Sigmoid colon (tissue), 7 donors: ENCODE data around the gene SAYSD1. TPM values are rescaled to one million over a fixed set of nuclear protein-coding genes. Genes with fewer than 3 reads are reported as not detected.
A peak's percentile ranks its signal among the peaks of the same experiment; 100 is the strongest.

Experiments
- DNase-seq: peaks from one replicate; pipeline ENCODE4 v3.0.0-alpha.2; 2019
- H3K27ac ChIP-seq, 4 donors: fragments of 200-600 bp; sonication (generic); one replicate each; pipeline ENCODE4 v1.5.1; 2016 to 2019; ENCODE audit warnings: mild to moderate bottlenecking in 1 of 4
- H3K27me3 ChIP-seq, 3 donors: fragments of 200-600 bp; sonication (generic); one replicate each; pipeline ENCODE4 v1.5.1; 2019; ENCODE audit warnings: mild to moderate bottlenecking in 1 of 3
- H3K36me3 ChIP-seq, 4 donors: fragments of 200-600 bp; sonication (generic); one replicate each; pipeline ENCODE4 v1.5.1; 2016 to 2019
- H3K4me1 ChIP-seq, 4 donors: fragments of 200-600 bp; sonication (generic); one replicate each; pipeline ENCODE4 v1.5.1; 2017 to 2019
- H3K4me3 ChIP-seq, 4 donors: fragments of 200-600 bp; sonication (generic); one replicate each; pipeline ENCODE4 v1.5.1; 2017 to 2019; ENCODE audit warnings: mild to moderate bottlenecking in 2 of 4, moderate library complexity in 1 of 4
- H3K9me3 ChIP-seq, 4 donors: fragments of 200-600 bp in 3 of 4; sonication (generic) in 3 of 4; one replicate each; pipeline versions ENCODE4 v1.5.1 to v1.6.1; 2013 to 2019
- EP300 ChIP-seq, 4 donors: sonication (generic); formaldehyde crosslinking; IDR thresholded peaks; one replicate each; pipeline ENCODE4 v1.6.1; 2017; ENCODE audit warnings: antibody characterized with exemption in 4 of 4
- POLR2A ChIP-seq, 2 donors: fragments of 450-650 bp; IDR thresholded peaks; one replicate each; pipeline ENCODE4 v1.6.1; 2016; ENCODE audit warnings: antibody characterized with exemption in 2 of 2, mild to moderate bottlenecking in 2 of 2, moderate library complexity in 2 of 2
- POLR2AphosphoS5 ChIP-seq, 4 donors: sonication (generic); formaldehyde crosslinking; IDR thresholded peaks; one replicate each; pipeline ENCODE4 v1.6.1; 2017; ENCODE audit warnings: antibody characterized with exemption in 4 of 4
- WGBS, 2 donors: extraction: QIAGEN DNeasy Blood & Tissue Kit; methylation state at CpG; one replicate each; pipeline ENCODE4 v1.1.7; 2013; 5-methylcytosine and 5-hydroxymethylcytosine counted together
- intact Hi-C: fragments of 100-400 bp; cut with DNase I; formaldehyde crosslinking; loops from one replicate; pipeline ENCODE4 v1.15.1; 2023
- polyA plus RNA-seq, 3 donors: library from polyadenylated mRNA; stranded (reverse); fragments of 200-250 nt; gene quantifications; one replicate each; pipeline ENCODE4 v1.2.3, GENCODE V29; 2013
- total RNA-seq, 4 donors: library from RNA; depleted of rRNA; stranded (reverse); fragments of >200 nt; gene quantifications; one replicate each; pipeline ENCODE4 v1.1.0, GENCODE V29; 2016
- TF ChIP-seq, protein P1 (sequence below), 4 experiments: fragments of 450-650 bp in 3 of 4; fragments of 200-600 bp in 1 of 4; IDR thresholded peaks; one replicate each; pipeline ENCODE4 v1.5.1; 2016 to 2019; ENCODE audit warnings: antibody characterized with exemption in 4 of 4, mild to moderate bottlenecking in 3 of 4, moderate library complexity in 2 of 4
- donor health status: healthy with polysubstance abuse.
- donor health status: Bipolar disorder and iron deficiency.
- donor health status: healthy.

Gene SAYSD1
- total and polyA plus RNA-seq, 7 donors: 8.8 to 20.8 (median 15.0) TPM

- Histone ChIP-seq H3K9me3 (no peaks in the 10 kb centered on the region), H3K36me3 (peaks cover 0 to 43% (median 16%) of the 10 kb centered on the region in 4 donors), H3K4me1 (peaks cover 0 to 6% (median 3%) of the 10 kb centered on the region in 4 donors), H3K27me3 (no peaks in the 10 kb centered on the region), H3K27ac (no peak overlapping the region), H3K4me3 (no peak overlapping the region)
- intact Hi-C loops: no loop called here
- no peak for DNase-seq
- TF ChIP-seq EP300 (IDR thresholded peaks at IDR 0.05) (no peak), POLR2AphosphoS5 (IDR thresholded peaks at IDR 0.05) (no peak), POLR2A (IDR thresholded peaks at IDR 0.05) (no peak)
- TF ChIP-seq, protein P1, sequence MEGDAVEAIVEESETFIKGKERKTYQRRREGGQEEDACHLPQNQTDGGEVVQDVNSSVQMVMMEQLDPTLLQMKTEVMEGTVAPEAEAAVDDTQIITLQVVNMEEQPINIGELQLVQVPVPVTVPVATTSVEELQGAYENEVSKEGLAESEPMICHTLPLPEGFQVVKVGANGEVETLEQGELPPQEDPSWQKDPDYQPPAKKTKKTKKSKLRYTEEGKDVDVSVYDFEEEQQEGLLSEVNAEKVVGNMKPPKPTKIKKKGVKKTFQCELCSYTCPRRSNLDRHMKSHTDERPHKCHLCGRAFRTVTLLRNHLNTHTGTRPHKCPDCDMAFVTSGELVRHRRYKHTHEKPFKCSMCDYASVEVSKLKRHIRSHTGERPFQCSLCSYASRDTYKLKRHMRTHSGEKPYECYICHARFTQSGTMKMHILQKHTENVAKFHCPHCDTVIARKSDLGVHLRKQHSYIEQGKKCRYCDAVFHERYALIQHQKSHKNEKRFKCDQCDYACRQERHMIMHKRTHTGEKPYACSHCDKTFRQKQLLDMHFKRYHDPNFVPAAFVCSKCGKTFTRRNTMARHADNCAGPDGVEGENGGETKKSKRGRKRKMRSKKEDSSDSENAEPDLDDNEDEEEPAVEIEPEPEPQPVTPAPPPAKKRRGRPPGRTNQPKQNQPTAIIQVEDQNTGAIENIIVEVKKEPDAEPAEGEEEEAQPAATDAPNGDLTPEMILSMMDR (IDR thresholded peaks at IDR 0.05): no peak
- WGBS, 2 donors: 84 to 85% methylated on average over 4 of the region's 4 CpGs
These were observed 8.0 kb downstream of the SAYSD1 start for GRCh38 chr6:39107034-39107433.

DNA sequence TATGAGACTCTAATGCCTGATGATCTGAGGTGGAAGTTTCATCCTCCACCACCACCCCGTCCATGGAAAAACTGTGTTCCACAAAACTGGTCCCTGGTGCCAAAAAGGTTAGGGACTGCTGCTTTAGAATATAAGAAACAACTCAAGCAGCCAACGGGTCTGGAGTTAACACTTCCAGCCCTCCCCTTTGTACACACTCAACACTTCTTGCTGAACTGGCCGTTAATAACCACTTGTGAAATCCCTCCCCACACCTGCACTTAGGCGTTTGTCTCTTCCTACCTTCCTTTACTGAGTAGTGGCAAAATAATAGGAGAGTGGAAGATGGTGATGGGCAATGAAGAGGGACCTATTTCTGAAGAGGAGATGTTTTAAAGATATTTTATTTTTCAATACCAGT lies 10.5 kb downstream of the SAYSD1 start:
- Histone ChIP-seq H3K36me3 (peaks cover 0 to 32% (median 8%) of the 10 kb centered on the region in 4 donors), H3K9me3 (no peaks in the 10 kb centered on the region), H3K4me1 (peaks cover 0 to 12% (median 4%) of the 10 kb centered on the region in 4 donors), H3K27ac (no peak overlapping the region), H3K27me3 (no peaks in the 10 kb centered on the region), H3K4me3 (no peak overlapping the region)
- intact Hi-C loops: no loop called here
- 75 to 80% methylated on average over 4 of the region's 4 CpGs for WGBS, 2 donors
- no peak for DNase-seq
- TF ChIP-seq, protein P1 (IDR thresholded peaks at IDR 0.05): no peak
- no peak for TF ChIP-seq POLR2A (IDR thresholded peaks at IDR 0.05)
- no peak for TF ChIP-seq POLR2AphosphoS5 (IDR thresholded peaks at IDR 0.05)

- 89 to 96% methylated on average over 1 of the region's 1 CpG for WGBS, 2 donors
These were observed 12.2 kb downstream of the SAYSD1 start for GRCh38 chr6:39102821-39103136.

DNA sequence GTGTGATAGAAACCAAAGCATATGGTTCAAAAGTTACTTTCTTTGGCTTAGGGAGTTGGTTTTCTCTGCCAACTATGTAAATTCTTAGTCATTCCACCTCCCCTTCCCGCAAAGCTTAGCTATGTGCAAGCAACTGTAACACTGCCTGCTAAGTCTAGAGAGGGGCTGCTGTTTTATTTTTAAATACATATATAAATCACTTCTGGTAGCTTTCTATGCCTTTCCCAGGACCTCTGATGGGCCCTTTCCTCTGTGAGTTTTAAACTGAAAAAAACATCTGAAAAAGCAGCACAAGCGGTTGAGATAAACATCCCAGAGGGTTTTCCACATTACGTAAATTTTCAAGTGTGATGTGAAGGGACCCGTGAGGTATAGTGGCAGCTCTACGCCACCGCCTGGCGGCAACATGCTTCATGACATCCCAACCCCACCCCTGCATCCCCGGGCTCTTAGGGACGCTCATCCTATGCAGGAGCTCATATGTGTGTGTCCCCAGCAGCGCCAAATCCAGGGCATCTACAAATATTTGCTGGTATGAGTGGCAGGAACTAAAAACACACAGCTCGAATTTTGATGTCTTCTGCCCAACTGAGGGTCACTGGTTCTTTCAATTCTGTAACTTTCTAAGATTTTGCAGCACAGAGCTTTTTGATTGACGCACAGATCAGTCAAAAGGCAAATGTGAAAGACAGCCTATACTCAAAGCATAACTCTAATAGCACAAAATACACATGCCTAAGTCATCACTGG lies 12.7 kb downstream of the SAYSD1 start:
- Histone ChIP-seq H3K36me3 (peaks cover 0 to 24% (median 4%) of the 10 kb centered on the region in 4 donors), H3K9me3 (no peaks in the 10 kb centered on the region), H3K27me3 (no peaks in the 10 kb centered on the region), H3K4me1 (peaks cover 0 to 12% (median 4%) of the 10 kb centered on the region in 4 donors), H3K27ac (peak overlapping the region in 1 of 4 donors; percentile 18), H3K4me3 (no peak overlapping the region)
- WGBS, 2 donors: 55 to 84% methylated on average over 12 of the region's 12 CpGs
- TF ChIP-seq, protein P1 (IDR thresholded peaks at IDR 0.05): peak in 2 of 4 experiments; percentile 21 to 26
- TF ChIP-seq POLR2AphosphoS5 (IDR thresholded peaks at IDR 0.05): no peak
- intact Hi-C loops: no loop called here
- DNase-seq: no peak

More at GRCh38 chr6:39102821-39103136, 12.2 kb downstream of the SAYSD1 start:
- intact Hi-C loops: no loop called here
- H3K4me1 ChIP-seq: peaks cover 0 to 12% (median 4%) of the 10 kb centered on the region in 4 donors
- no peaks in the 10 kb centered on the region for H3K27me3 ChIP-seq
- H3K27ac ChIP-seq: no peak overlapping the region
- TF ChIP-seq POLR2AphosphoS5 (IDR thresholded peaks at IDR 0.05): no peak
- no peak for TF ChIP-seq POLR2A (IDR thresholded peaks at IDR 0.05)
- TF ChIP-seq, protein P1 (IDR thresholded peaks at IDR 0.05): no peak
- no peak for TF ChIP-seq EP300 (IDR thresholded peaks at IDR 0.05)
- peaks cover 0 to 24% (median 4%) of the 10 kb centered on the region in 4 donors for H3K36me3 ChIP-seq
- no peak for DNase-seq
- no peaks in the 10 kb centered on the region for H3K9me3 ChIP-seq
- no peak overlapping the region for H3K4me3 ChIP-seq
